Ovary (tissue), 9 donors: Measurements from ENCODE around the gene CAPN5. TPM values are rescaled to one million over a fixed set of nuclear protein-coding genes. Genes with fewer than 3 reads are reported as not detected.
A peak's percentile ranks its signal among the peaks of the same experiment; 100 is the strongest.

Source experiments
- DNase-seq, 5 donors: peaks; one replicate each; pipeline ENCODE4 v3.0.0-alpha.2; 2019 to 2020
- H3K27ac ChIP-seq, 2 donors: fragments of 200-600 bp; one replicate each; pipeline versions ENCODE4 v1.5.1 to v1.8.0; 2019 to 2022
- H3K27me3 ChIP-seq: fragments of 200-600 bp; one replicate; pipeline ENCODE4 v1.8.0; 2022
- H3K36me3 ChIP-seq: fragments of 200-600 bp; sonication (generic); one replicate; pipeline ENCODE4 v1.5.1; 2019
- H3K4me1 ChIP-seq: one replicate; pipeline ENCODE4 v1.8.1; 2013; ENCODE audit warnings: mild to moderate bottlenecking, moderate library complexity; ENCODE audit not compliant: insufficient read depth
- H3K4me3 ChIP-seq: fragments of 200-600 bp; sonication (generic); one replicate; pipeline ENCODE4 v1.5.1; 2017
- H3K9me3 ChIP-seq, 2 donors: fragments of 200-600 bp in 1 of 2; sonication (generic) in 1 of 2; one replicate each; pipeline versions ENCODE4 v1.5.1 to v1.8.1; 2013 to 2019; ENCODE audit warnings: mild to moderate bottlenecking in 1 of 2, moderate library complexity in 1 of 2
- CTCF ChIP-seq, 3 donors: fragments of 450-650 bp in 2 of 3; fragments of 200-600 bp in 1 of 3; IDR thresholded peaks; one replicate each; pipeline versions ENCODE4 v1.5.1 to v1.8.0; 2016 to 2022; ENCODE audit warnings: antibody characterized with exemption in 3 of 3, mild to moderate bottlenecking in 1 of 3
- EP300 ChIP-seq: sonication (generic); formaldehyde crosslinking; IDR thresholded peaks from one replicate; pipeline ENCODE4 v1.6.1; 2017; ENCODE audit warnings: antibody characterized with exemption
- POLR2A ChIP-seq: fragments of 450-650 bp; IDR thresholded peaks from one replicate; pipeline ENCODE4 v1.6.1; 2017; ENCODE audit warnings: antibody characterized with exemption, mild to moderate bottlenecking, moderate library complexity
- WGBS, 3 donors: extraction: QIAGEN DNeasy Blood & Tissue Kit in 1 of 3; methylation state at CpG; one replicate each; pipeline versions ENCODE4 v1.1.5 to v1.1.7; 2013 to 2017; 5-methylcytosine and 5-hydroxymethylcytosine counted together
- intact Hi-C, 4 donors: fragments of 100-400 bp; cut with DNase I; formaldehyde crosslinking; loops; one replicate each; pipeline versions ENCODE4 v1.11.0 to v1.15.1; 2022 to 2023
- polyA plus RNA-seq, 2 donors: library from polyadenylated mRNA; stranded (reverse); fragments of 200-250 nt in 1 of 2; fragments of 350-450 nt in 1 of 2; fragmentation: Illumina TruSeq in 1 of 2; extraction: RNeasy Lipid Tissue Mini Kit (QIAGEN cat#74804) in 1 of 2; gene quantifications; one replicate each; pipeline ENCODE4 v1.2.3, GENCODE V29; 2013 to 2014
- total RNA-seq, 7 donors: library from RNA; depleted of rRNA in 2 of 7; stranded (reverse); fragments of >200 nt in 2 of 7; fragmentation: NEBNext Ultra II Directional in 3 of 7; extraction: Animal tissue kit (Norgen Biotek cat#: 25700) in 3 of 7; gene quantifications; one replicate each; pipeline versions ENCODE4 v1.1.0 to v1.2.4, GENCODE V29; 2016 to 2023
- donor health status: DM: no; HTN: no; CAD: no; lungs with moderate emphysema.
- donor health status: DM: no; HTN: no; CAD: no.
- donor health status: Bipolar disorder and iron deficiency.
- donor health status: DM: yes; HTN: yes; CAD: no.
- donor health status: DM: no; HTN: no; CAD: no.
- donor health status: DM: yes; HTN: yes; CAD: no.

Gene CAPN5
- total and polyA plus RNA-seq, 9 donors: 3.0 to 82.2 (median 21.3) TPM

GRCh38 chr11:77087723-77088225 is 21.0 kb downstream of the CAPN5 start:
- DNase-seq: peak in 3 of 5 donors; percentile 9 to 31 (median 23)
- WGBS, 3 donors: 93 to 96% (median 94%) methylated on average over 9 of the region's 9 CpGs
- no peak overlapping the region for H3K27ac ChIP-seq

GRCh38 chr11:77088236-77089003 is 21.6 kb downstream of the CAPN5 start:
- H3K4me1 ChIP-seq: peaks cover 11% of the 10 kb centered on the region
- peak in 2 of 5 donors; percentile 9 to 27 for DNase-seq

More at GRCh38 chr11:77087723-77088225, 21.0 kb downstream of the CAPN5 start:
- peaks cover 15% of the 10 kb centered on the region for H3K4me1 ChIP-seq
- H3K36me3 ChIP-seq: no peaks in the 10 kb centered on the region
- TF ChIP-seq CTCF (IDR thresholded peaks at IDR 0.05) (no peak), EP300 (no peak), POLR2A (no peak)
- H3K27me3 ChIP-seq: no peaks in the 10 kb centered on the region
- no peaks in the 10 kb centered on the region for H3K9me3 ChIP-seq
- no peak overlapping the region for H3K4me3 ChIP-seq
- intact Hi-C loops: loop anchor here in 2 of 4 donors (2.0 kb wide), 2 partner anchors 39 to 41 kb away; no protein-coding TSS in a partner anchor

GRCh38 chr11:77089004-77089545 is 22.3 kb downstream of the CAPN5 start:
- H3K4me1 ChIP-seq: peaks cover 11% of the 10 kb centered on the region
- no peak overlapping the region for H3K4me3 ChIP-seq
- TF ChIP-seq EP300: no peak
- no peak for TF ChIP-seq POLR2A
- TF ChIP-seq CTCF (IDR thresholded peaks at IDR 0.05): no peak
- intact Hi-C loops: loop anchor here in 2 of 4 donors (2.0 kb wide), 2 partner anchors 40 to 42 kb away; no protein-coding TSS in a partner anchor
- H3K27me3 ChIP-seq: no peaks in the 10 kb centered on the region
- H3K27ac ChIP-seq: no peak overlapping the region
- 81 to 97% (median 83%) methylated on average over 3 of the region's 3 CpGs for WGBS, 3 donors
- H3K36me3 ChIP-seq: no peaks in the 10 kb centered on the region
- peak in 2 of 5 donors; percentile 15 to 26 for DNase-seq
- H3K9me3 ChIP-seq: no peaks in the 10 kb centered on the region

More at GRCh38 chr11:77088236-77089003, 21.6 kb downstream of the CAPN5 start:
- Histone ChIP-seq H3K27me3 (no peaks in the 10 kb centered on the region), H3K27ac (no peak overlapping the region), H3K4me3 (no peak overlapping the region), H3K9me3 (no peaks in the 10 kb centered on the region), H3K36me3 (no peaks in the 10 kb centered on the region)
- WGBS, 3 donors: 74 to 89% (median 77%) methylated on average over 10 to 11 of the region's 11 CpGs
- intact Hi-C loops: loop anchor here in 2 of 4 donors (2.0 kb wide), 2 partner anchors 40 to 42 kb away; no protein-coding TSS in a partner anchor
- TF ChIP-seq EP300: no peak
- TF ChIP-seq CTCF (IDR thresholded peaks at IDR 0.05): no peak
- no peak for TF ChIP-seq POLR2A

- Histone ChIP-seq H3K36me3 (no peaks in the 10 kb centered on the region), H3K27me3 (no peaks in the 10 kb centered on the region), H3K27ac (no peak overlapping the region), H3K4me1 (peaks cover 11% of the 10 kb centered on the region), H3K4me3 (no peak overlapping the region), H3K9me3 (no peaks in the 10 kb centered on the region)
- intact Hi-C loops: loop anchor here in 2 of 4 donors (2.0 to 5.0 kb wide), 2 partner anchors 41 to 43 kb away; no protein-coding TSS in a partner anchor
- peak in 1 of 5 donors; percentile 18 for DNase-seq
- TF ChIP-seq EP300 (no peak), CTCF (IDR thresholded peaks at IDR 0.05) (no peak), POLR2A (no peak)
- WGBS, 3 donors: 66 to 84% (median 76%) methylated on average over 4 of the region's 4 CpGs
Measured at GRCh38 chr11:77090046-77090372, 23.2 kb downstream of the CAPN5 start.
